GM23338 (cell line): Measurements from ENCODE around the gene TMEM154. TPM values are rescaled to one million over a fixed set of nuclear protein-coding genes. Genes with fewer than 3 reads are reported as not detected.

ENCODE experiments used
- ATAC-seq: fragments of 200-7000 bp; cut with Tn5 transposase; 3 replicates; pipeline ENCODE4 v1.9.1; 2020
- DNase-seq: peaks from one replicate; pipeline ENCODE4 v3.0.0-alpha.2; 2015; ENCODE audit warnings: low spot score
- H2AFZ ChIP-seq: fragments of 200-600 bp; sonication (generic); 2 replicates; pipeline ENCODE4 v1.8.0; 2016; ENCODE audit warnings: antibody characterized with exemption, mild to moderate bottlenecking, moderate library complexity
- H3F3A ChIP-seq: fragments of 200-600 bp; sonication (generic); replicated peaks from 2 replicates; pipeline ENCODE4 v1.8.0; 2017; ENCODE audit warnings: antibody characterized with exemption, mixed run types, low read depth
- H3K27ac ChIP-seq: fragments of 200-600 bp; sonication (generic); 2 replicates; pipeline ENCODE4 v1.6.1; 2016; ENCODE audit warnings: low read depth
- H3K27me3 ChIP-seq: fragments of 200-600 bp; sonication (generic); 2 replicates; pipeline ENCODE4 v1.8.0; 2016; ENCODE audit warnings: mild to moderate bottlenecking, mixed run types, moderate library complexity; ENCODE audit not compliant: insufficient read depth
- H3K36me3 ChIP-seq: fragments of 200-600 bp; sonication (generic); 2 replicates; pipeline ENCODE4 v1.8.0; 2016; ENCODE audit warnings: mild to moderate bottlenecking; ENCODE audit not compliant: insufficient read depth
- H3K4me1 ChIP-seq: fragments of 200-600 bp; sonication (generic); 2 replicates; pipeline ENCODE4 v1.8.0; 2016; ENCODE audit warnings: mild to moderate bottlenecking, moderate library complexity; ENCODE audit not compliant: insufficient read depth
- H3K4me2 ChIP-seq: fragments of 200-600 bp; sonication (generic); 2 replicates; pipeline ENCODE4 v1.7.1; 2017; ENCODE audit warnings: mixed run types
- H3K4me3 ChIP-seq: fragments of 200-600 bp; sonication (generic); 2 replicates; pipeline ENCODE4 v1.6.1; 2016; ENCODE audit warnings: mixed run types
- H3K79me2 ChIP-seq: fragments of 200-600 bp; sonication (generic); replicated peaks from 2 replicates; pipeline ENCODE4 v1.8.0; 2017; ENCODE audit warnings: mild to moderate bottlenecking; ENCODE audit not compliant: insufficient read depth
- H3K9me2 ChIP-seq: fragments of 200-600 bp; sonication (generic); 2 replicates; pipeline ENCODE4 v1.8.0; 2017; ENCODE audit not compliant: insufficient read depth
- H4K20me1 ChIP-seq: fragments of 200-600 bp; sonication (generic); replicated peaks from 2 replicates; pipeline ENCODE4 v1.8.0; 2017; ENCODE audit warnings: mild to moderate bottlenecking; ENCODE audit not compliant: insufficient read depth
- H3K27ac Mint-ChIP-seq: 2 replicates; pipeline ENCODE4 v1.8.0; 2020; ENCODE audit warnings: inconsistent platforms, mild to moderate bottlenecking, moderate library complexity, mixed read lengths
- H3K27me3 Mint-ChIP-seq: 3 replicates; pipeline ENCODE4 v1.8.0; 2022; ENCODE audit warnings: low read depth, mild to moderate bottlenecking, moderate library complexity, mixed read lengths, inconsistent platforms; ENCODE audit not compliant: insufficient read depth, poor library complexity
- H3K36me3 Mint-ChIP-seq: 3 replicates; pipeline ENCODE4 v1.8.0; 2021; ENCODE audit warnings: low read depth, mild to moderate bottlenecking, inconsistent platforms, moderate library complexity, mixed read lengths
- H3K4me1 Mint-ChIP-seq: 3 replicates; pipeline ENCODE4 v1.8.0; 2020; ENCODE audit warnings: mild to moderate bottlenecking, inconsistent platforms, mixed read lengths
- H3K4me3 Mint-ChIP-seq: 3 replicates; pipeline ENCODE4 v1.8.0; 2021; ENCODE audit warnings: moderate library complexity, mild to moderate bottlenecking, inconsistent platforms, mixed read lengths
- H3K9me3 Mint-ChIP-seq: 3 replicates; pipeline ENCODE4 v1.8.0; 2020; ENCODE audit warnings: moderate library complexity, mild to moderate bottlenecking, inconsistent platforms, mixed read lengths
- CREB1 ChIP-seq: fragments of 250-450 bp; sonication (Bioruptor Pico); IDR thresholded peaks from 2 replicates; pipeline ENCODE4 v1.5.0; 2020; ENCODE audit warnings: low read depth, mild to moderate bottlenecking, moderate library complexity
- CTCF ChIP-seq, 2 experiments: fragments of 200-600 bp in 1 of 2; sonication (generic) in 1 of 2; conservative IDR thresholded peaks; 2 replicates each; pipeline versions ENCODE4 v1.5.1 to v1.6.1; 2016 to 2017; ENCODE audit warnings: antibody characterized with exemption in 2 of 2, low read depth in 2 of 2, mild to moderate bottlenecking in 2 of 2, moderate library complexity in 1 of 2
- EZH2 ChIP-seq: fragments of 200-600 bp; sonication (generic); IDR thresholded peaks from one replicate; pipeline ENCODE4 v1.8.0; 2017; ENCODE audit warnings: antibody characterized with exemption, mild to moderate bottlenecking, low read depth; ENCODE audit not compliant: unreplicated experiment
- EZH2phosphoT487 ChIP-seq: fragments of 200-600 bp; sonication (generic); IDR thresholded peaks from one replicate; pipeline ENCODE4 v1.8.1; 2018; ENCODE audit warnings: antibody characterized with exemption; ENCODE audit not compliant: unreplicated experiment
- JUNB ChIP-seq: IDR thresholded peaks from one replicate; pipeline ENCODE4 v1.6.1; 2016; ENCODE audit warnings: antibody characterized with exemption; ENCODE audit not compliant: unreplicated experiment
- NANOG ChIP-seq: IDR thresholded peaks from 2 replicates; pipeline ENCODE4 v1.6.1; 2016; ENCODE audit warnings: antibody characterized with exemption, borderline replicate concordance
- POLR2AphosphoS5 ChIP-seq: IDR thresholded peaks from 2 replicates; pipeline ENCODE4 v1.6.1; 2016; ENCODE audit warnings: antibody characterized with exemption, low read depth
- REST ChIP-seq: IDR thresholded peaks from one replicate; pipeline ENCODE4 v1.6.1; 2018; ENCODE audit warnings: antibody characterized with exemption; ENCODE audit not compliant: unreplicated experiment
- STAT1 ChIP-seq: IDR thresholded peaks from one replicate; pipeline ENCODE4 v1.6.1; 2016; ENCODE audit warnings: antibody characterized with exemption; ENCODE audit not compliant: unreplicated experiment
- ZNF114 ChIP-seq: fragments of 250-450 bp; sonication (Bioruptor Pico); IDR thresholded peaks from 2 replicates; pipeline ENCODE4 v1.5.0; 2020; ENCODE audit warnings: mild to moderate bottlenecking, moderate library complexity
- ZNF331 ChIP-seq: fragments of 250-450 bp; sonication (Bioruptor Pico); IDR thresholded peaks from 2 replicates; pipeline ENCODE4 v1.5.0; 2020; ENCODE audit warnings: low read depth, mild to moderate bottlenecking, moderate library complexity
- polyA plus RNA-seq: library from polyadenylated mRNA; unstranded; fragments of >200 nt; fragmentation: Nextera tagmentation; extraction: Ambion mirVana; gene quantifications from 2 replicates; pipeline ENCODE4 v1.2.1, GENCODE V29; 2016
- total RNA-seq: library from RNA; depleted of rRNA; stranded (reverse); fragments of >200 nt; shearing (Covaris generic); gene quantifications from 2 replicates; pipeline ENCODE4 v1.2.3, GENCODE V29; 2014
- TF ChIP-seq, protein P1 (sequence below): fragments of 250-450 bp; sonication (Bioruptor Pico); IDR thresholded peaks from 2 replicates; pipeline ENCODE4 v1.5.0; 2020; ENCODE audit warnings: mild to moderate bottlenecking, moderate library complexity
- TF ChIP-seq, protein P2 (sequence below): IDR thresholded peaks from 2 replicates; pipeline ENCODE4 v1.6.1; 2016; ENCODE audit warnings: antibody characterized with exemption

TMEM154 gene
- total and polyA plus RNA-seq, 2 experiments from 2014 or later = 1.0 to 1.7 TPM

DNA sequence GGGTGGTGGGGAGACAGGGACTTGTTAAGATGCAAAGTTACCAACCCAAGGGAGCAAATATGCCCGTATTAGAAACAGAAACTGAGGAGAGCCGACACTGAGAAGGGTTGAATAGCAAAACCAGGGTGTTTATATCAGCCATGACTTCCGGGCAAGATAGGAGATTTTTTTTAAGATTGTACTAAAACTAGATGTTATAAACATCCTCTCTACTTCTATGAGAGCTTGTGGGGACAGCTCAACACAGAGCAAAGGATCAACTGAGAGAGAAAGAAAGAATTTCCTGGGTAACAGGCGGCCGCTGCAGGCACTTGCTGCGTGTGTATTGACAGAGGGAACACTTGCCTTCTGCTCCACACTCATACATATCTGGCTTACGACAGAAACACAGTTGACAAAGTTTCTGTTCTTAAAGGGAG, 94.8 kb downstream of the TMEM154 start:
- no peaks in the 10 kb centered on the region for H3K9me2 ChIP-seq
- no peak for TF ChIP-seq EZH2phosphoT487
- no peak for TF ChIP-seq POLR2AphosphoS5
- no peak for TF ChIP-seq JUNB
- TF ChIP-seq STAT1 = no peak
- TF ChIP-seq NANOG = no peak
- no peak for TF ChIP-seq EZH2
- TF ChIP-seq CREB1 (CRISPR knock-in tag) = no peak
- TF ChIP-seq ZNF331 (CRISPR knock-in tag) = no peak
- TF ChIP-seq, protein P1, sequence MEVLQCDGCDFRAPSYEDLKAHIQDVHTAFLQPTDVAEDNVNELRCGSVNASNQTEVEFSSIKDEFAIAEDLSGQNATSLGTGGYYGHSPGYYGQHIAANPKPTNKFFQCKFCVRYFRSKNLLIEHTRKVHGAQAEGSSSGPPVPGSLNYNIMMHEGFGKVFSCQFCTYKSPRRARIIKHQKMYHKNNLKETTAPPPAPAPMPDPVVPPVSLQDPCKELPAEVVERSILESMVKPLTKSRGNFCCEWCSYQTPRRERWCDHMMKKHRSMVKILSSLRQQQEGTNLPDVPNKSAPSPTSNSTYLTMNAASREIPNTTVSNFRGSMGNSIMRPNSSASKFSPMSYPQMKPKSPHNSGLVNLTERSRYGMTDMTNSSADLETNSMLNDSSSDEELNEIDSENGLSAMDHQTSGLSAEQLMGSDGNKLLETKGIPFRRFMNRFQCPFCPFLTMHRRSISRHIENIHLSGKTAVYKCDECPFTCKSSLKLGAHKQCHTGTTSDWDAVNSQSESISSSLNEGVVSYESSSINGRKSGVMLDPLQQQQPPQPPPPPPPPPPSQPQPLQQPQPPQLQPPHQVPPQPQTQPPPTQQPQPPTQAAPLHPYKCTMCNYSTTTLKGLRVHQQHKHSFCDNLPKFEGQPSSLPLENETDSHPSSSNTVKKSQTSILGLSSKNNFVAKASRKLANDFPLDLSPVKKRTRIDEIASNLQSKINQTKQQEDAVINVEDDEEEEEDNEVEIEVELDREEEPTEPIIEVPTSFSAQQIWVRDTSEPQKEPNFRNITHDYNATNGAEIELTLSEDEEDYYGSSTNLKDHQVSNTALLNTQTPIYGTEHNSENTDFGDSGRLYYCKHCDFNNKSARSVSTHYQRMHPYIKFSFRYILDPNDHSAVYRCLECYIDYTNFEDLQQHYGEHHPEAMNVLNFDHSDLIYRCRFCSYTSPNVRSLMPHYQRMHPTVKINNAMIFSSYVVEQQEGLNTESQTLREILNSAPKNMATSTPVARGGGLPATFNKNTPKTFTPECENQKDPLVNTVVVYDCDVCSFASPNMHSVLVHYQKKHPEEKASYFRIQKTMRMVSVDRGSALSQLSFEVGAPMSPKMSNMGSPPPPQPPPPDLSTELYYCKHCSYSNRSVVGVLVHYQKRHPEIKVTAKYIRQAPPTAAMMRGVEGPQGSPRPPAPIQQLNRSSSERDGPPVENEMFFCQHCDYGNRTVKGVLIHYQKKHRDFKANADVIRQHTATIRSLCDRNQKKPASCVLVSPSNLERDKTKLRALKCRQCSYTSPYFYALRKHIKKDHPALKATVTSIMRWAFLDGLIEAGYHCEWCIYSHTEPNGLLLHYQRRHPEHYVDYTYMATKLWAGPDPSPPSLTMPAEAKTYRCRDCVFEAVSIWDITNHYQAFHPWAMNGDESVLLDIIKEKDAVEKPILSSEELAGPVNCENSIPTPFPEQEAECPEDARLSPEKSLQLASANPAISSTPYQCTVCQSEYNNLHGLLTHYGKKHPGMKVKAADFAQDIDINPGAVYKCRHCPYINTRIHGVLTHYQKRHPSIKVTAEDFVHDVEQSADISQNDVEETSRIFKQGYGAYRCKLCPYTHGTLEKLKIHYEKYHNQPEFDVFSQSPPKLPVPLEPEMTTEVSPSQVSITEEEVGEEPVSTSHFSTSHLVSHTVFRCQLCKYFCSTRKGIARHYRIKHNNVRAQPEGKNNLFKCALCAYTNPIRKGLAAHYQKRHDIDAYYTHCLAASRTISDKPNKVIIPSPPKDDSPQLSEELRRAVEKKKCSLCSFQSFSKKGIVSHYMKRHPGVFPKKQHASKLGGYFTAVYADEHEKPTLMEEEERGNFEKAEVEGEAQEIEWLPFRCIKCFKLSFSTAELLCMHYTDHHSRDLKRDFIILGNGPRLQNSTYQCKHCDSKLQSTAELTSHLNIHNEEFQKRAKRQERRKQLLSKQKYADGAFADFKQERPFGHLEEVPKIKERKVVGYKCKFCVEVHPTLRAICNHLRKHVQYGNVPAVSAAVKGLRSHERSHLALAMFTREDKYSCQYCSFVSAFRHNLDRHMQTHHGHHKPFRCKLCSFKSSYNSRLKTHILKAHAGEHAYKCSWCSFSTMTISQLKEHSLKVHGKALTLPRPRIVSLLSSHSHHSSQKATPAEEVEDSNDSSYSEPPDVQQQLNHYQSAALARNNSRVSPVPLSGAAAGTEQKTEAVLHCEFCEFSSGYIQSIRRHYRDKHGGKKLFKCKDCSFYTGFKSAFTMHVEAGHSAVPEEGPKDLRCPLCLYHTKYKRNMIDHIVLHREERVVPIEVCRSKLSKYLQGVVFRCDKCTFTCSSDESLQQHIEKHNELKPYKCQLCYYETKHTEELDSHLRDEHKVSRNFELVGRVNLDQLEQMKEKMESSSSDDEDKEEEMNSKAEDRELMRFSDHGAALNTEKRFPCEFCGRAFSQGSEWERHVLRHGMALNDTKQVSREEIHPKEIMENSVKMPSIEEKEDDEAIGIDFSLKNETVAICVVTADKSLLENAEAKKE = no peak
- TF ChIP-seq, protein P2, sequence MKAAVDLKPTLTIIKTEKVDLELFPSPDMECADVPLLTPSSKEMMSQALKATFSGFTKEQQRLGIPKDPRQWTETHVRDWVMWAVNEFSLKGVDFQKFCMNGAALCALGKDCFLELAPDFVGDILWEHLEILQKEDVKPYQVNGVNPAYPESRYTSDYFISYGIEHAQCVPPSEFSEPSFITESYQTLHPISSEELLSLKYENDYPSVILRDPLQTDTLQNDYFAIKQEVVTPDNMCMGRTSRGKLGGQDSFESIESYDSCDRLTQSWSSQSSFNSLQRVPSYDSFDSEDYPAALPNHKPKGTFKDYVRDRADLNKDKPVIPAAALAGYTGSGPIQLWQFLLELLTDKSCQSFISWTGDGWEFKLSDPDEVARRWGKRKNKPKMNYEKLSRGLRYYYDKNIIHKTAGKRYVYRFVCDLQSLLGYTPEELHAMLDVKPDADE = no peak
- TF ChIP-seq ZNF114 (CRISPR knock-in tag) = no peak
- TF ChIP-seq REST = no peak
- TF ChIP-seq CTCF (conservative IDR thresholded peaks at IDR 0.05; ENCODE audit: low read depth in 2 of 2) = no peak
- no peak overlapping the region for H3K4me3 ChIP-seq
- no peaks in the 10 kb centered on the region for H3K4me1 ChIP-seq
- DNase-seq = no peak
- Mint-ChIP-seq H3K36me3 (no peaks in the 10 kb centered on the region), H3K9me3 (peaks cover 5% of the 10 kb centered on the region; the same call in 1 of the 3 replicates), H3K4me1 (peaks cover under 1% of the 10 kb centered on the region; the same call in 2 of the 3 replicates), H3K27ac (no peak overlapping the region), H3K4me3 (no peak overlapping the region), H3K27me3 (peaks cover 2% of the 10 kb centered on the region)
- ATAC-seq = no peak
- no peaks in the 10 kb centered on the region for H4K20me1 ChIP-seq
- H3K27me3 ChIP-seq = no peaks in the 10 kb centered on the region
- no peak overlapping the region for H3K27ac ChIP-seq
- H3K79me2 ChIP-seq = no peaks in the 10 kb centered on the region
- no peaks in the 10 kb centered on the region for H3F3A ChIP-seq
- H3K36me3 ChIP-seq = no peaks in the 10 kb centered on the region
- H2AFZ ChIP-seq = peak overlapping the region; percentile 28; the same call in 1 of the 2 replicates
- no peak overlapping the region for H3K4me2 ChIP-seq
